Right ventricle myocardium inferior (tissue), 1 donor: Measurements from ENCODE around the gene EFCAB12. TPM values are rescaled to one million over a fixed set of nuclear protein-coding genes. Genes with fewer than 3 reads are reported as not detected.

Source experiments
- ATAC-seq: fragments of 200-7000 bp; cut with Tn5 transposase; one replicate; pipeline ENCODE4 v1.9.1; 2020; ENCODE audit warnings: mild to moderate bottlenecking, moderate library complexity
- DNase-seq: peaks from one replicate; pipeline ENCODE4 v3.0.0; 2021; ENCODE audit errors: missing footprints
- intact Hi-C: fragments of 100-400 bp; cut with DNase I; formaldehyde crosslinking; loops from one replicate; pipeline ENCODE4 v1.11.0; 2022
- total RNA-seq: library from RNA; stranded (reverse); fragmentation: NEBNext Ultra II Directional; extraction: Animal tissue kit (Norgen Biotek cat#: 25700); gene quantifications from one replicate; pipeline ENCODE4 v1.2.1, GENCODE V29; 2021
- donor health status: DM: no; HTN: yes; CAD: no; lungs with severe emphysema.

EFCAB12 gene
- total RNA-seq, 1 donor from 2014 or later, result not detected

GRCh38 chr3:129448186-129448895 is 19.9 kb upstream of the EFCAB12 start:
- intact Hi-C loops, result no loop called here
- DNase-seq, result no peak
- no peak for ATAC-seq

GRCh38 chr3:129446926-129447325 is 18.5 kb upstream of the EFCAB12 start:
- intact Hi-C loops, result no loop called here
- no peak for ATAC-seq
- no peak for DNase-seq

- DNase-seq (no peak), ATAC-seq (no peak)
- intact Hi-C loops, result no loop called here
Observed at GRCh38 chr3:129445471-129445870, 17.0 kb upstream of the EFCAB12 start.

DNA sequence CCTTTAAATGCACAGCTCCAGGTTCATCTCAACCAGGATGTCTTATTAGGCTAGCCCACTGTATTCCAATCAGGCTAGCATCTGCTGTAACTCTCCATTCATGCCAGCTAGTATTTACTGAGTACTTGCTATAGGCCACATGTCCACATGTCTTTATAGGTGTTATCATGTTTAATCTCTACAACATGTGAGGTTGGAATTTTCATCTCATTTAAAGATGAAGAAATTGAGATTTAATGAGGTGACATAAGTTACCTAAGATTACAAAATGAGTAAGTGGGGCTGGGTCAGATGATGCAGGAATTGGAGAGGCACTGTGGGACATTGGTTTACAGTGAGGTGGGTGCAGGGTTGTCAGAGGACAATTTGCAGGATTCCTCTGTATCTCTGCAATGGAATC is 14.5 kb upstream of the EFCAB12 start:
- ATAC-seq (no peak), DNase-seq (no peak)
- intact Hi-C loops, result loop anchor here (5.0 kb wide), 2 partner anchors 39 to 184 kb away; no protein-coding TSS in a partner anchor

DNA sequence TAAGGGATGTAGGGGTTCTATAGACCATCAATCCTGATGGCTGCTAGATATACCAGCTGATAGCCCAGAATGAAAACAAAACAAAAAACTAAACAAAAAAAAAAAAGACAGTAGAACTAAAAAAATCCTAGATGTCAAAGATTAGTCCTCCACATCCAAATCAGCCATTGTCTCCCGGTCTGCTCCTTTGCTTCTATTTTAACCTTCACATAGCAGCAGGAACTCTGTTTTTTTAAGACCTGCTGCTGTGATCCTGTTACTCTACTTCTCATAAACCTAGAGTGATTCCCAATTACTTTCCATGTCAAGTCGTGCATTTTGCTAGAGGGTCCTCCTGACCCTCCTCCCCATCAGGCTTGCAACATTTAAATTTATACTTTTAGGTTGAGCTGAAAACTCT is 14.1 kb upstream of the EFCAB12 start:
- intact Hi-C loops, result loop anchor here (5.0 kb wide), 2 partner anchors 40 to 185 kb away; no protein-coding TSS in a partner anchor
- DNase-seq (no peak), ATAC-seq (no peak)

- no peak for ATAC-seq
- DNase-seq, result no peak
- intact Hi-C loops, result loop anchor here (5.0 kb wide), 2 partner anchors 41 to 186 kb away; no protein-coding TSS in a partner anchor
Observed at GRCh38 chr3:129441782-129442181, 13.3 kb upstream of the EFCAB12 start.

GRCh38 chr3:129441215-129441614 is 12.8 kb upstream of the EFCAB12 start:
- intact Hi-C loops, result loop anchor here (5.0 kb wide), 2 partner anchors 41 to 186 kb away; no protein-coding TSS in a partner anchor
- ATAC-seq (no peak), DNase-seq (no peak)

DNA sequence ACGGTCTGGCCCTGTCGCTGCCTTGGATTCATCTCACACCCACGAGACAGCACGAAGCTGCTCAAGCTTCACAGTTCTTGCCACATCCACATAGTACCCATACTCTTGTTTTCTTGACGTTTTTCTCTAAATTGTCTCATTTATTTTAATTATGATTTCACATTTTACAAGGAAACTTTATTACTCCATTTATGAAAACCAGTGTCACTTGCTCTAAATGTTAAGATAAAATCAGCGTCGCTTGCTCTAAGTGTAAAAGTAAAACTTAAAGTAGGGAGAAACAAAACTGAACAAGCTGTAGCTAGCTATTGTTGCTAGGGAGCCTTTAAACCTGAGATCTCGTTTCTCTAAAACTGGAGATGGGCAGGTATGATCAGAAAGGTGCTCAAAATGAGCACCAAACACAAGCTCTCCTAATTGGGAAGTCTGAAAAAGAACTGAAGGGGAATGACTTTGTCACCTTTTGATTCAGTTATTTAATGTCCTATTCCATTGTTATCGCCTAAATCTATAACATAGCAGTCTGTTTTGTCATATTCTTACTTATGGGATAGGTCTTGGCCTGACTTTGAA is 12.3 kb upstream of the EFCAB12 start:
- intact Hi-C loops, result loop anchor here (5.0 kb wide), 2 partner anchors 42 to 187 kb away; no protein-coding TSS in a partner anchor
- ATAC-seq (no peak), DNase-seq (no peak)

GRCh38 chr3:129439817-129440617 is 11.6 kb upstream of the EFCAB12 start, which contains the start of the genes IFT122 and MBD4:
Gene IFT122, plus strand, starts transcription at chr3:129440224. Its CDS starts 107 bp downstream, at chr3:129440331.
Gene MBD4, minus strand, starts transcription at chr3:129439948. Its CDS starts 115 bp downstream, at chr3:129439833.
- DNase-seq (peak; percentile 99), ATAC-seq (peak; percentile 95)
- intact Hi-C loops, result loop anchor here (5.0 kb wide), 2 partner anchors 42 to 187 kb away; no protein-coding TSS in a partner anchor

DNA sequence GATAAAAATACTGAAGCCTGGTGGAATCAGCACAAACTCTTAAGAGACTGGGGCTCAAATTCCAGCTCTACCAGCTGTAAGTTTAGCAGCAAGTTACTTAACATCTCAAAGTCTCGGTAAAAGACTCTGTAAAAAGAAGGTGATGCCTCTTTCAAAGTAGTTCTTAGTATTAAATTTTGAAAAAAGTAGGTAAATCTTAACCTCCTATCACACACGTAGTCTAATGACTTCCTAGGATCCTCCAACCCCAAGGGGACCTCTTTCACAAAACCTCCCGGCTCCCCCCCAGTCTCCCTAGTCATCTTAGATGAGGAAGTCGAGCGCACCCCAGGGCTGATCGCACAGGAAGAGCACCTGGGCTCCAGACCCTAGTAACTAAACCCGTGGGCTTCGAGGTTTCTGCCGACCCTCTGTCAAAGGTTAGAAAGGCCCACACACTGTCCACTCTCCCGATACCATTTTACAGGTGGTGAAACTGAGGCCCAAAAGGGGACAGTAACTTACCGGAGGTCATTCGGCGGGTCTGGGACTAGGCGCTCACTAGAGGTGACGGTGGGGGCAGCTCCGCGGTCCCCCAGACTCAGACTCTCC is 10.9 kb upstream of the EFCAB12 start:
- DNase-seq (peak; percentile 76), ATAC-seq (peak; percentile 1)
- intact Hi-C loops, result no loop called here

DNA sequence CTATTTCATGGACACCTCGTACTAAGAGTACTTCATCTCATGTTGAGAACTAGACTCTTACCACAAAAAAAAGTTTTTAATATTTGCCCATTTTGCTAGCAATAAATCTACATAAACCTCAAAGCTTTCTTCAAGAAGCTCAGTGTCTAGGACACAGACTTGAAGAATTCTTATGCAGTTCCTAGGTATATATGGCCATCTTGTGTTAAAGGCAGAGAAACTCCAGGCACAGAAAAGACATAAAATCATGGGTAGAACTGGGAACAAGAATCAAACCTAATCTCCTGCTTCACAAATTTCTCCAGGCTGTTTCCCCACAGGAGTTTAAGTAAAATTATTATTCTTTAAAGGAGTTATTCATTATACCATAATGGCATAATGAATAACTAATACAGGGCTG is 6.9 kb upstream of the EFCAB12 start:
- DNase-seq (no peak), ATAC-seq (no peak)
- intact Hi-C loops, result no loop called here

DNA sequence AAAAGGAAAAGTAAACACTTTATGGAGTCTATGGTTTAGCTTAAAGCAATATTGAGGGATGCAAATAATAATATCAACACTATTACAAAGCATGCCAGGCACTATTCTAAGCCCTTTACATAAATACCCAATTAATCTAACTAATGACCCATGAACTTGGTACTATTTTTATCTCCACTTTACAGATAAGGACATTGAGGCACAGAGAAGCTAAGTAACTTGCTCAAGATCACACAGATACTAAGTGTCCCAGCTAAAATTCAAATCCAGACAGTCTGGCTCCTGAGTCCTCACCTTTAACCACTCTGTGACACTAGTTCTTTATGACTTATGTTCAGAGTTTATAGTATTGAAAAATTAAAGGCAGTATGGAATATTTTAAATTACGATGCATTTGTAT is 5.7 kb upstream of the EFCAB12 start:
- DNase-seq (no peak), ATAC-seq (no peak)
- intact Hi-C loops, result no loop called here

DNA sequence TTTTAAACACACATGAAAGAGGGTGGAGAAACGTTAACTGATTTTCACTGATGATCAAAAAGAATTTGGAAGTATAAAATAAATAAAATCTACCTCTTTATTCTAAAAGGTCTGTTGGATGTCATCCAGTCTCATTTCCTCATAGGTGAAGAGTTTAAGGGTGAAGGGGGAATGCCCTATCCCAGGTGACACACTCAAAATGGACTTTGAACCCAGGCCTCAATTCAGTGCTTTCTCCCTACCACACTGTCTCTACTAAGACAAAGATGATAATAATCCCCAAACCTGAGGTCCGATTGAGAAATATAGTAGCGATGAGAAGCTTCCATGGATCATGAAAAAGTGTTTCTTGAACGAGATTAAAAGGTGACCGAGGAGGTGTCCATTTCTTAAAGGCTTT is 5.1 kb upstream of the EFCAB12 start:
- ATAC-seq (no peak), DNase-seq (no peak)
- intact Hi-C loops, result no loop called here

- DNase-seq (no peak), ATAC-seq (no peak)
- intact Hi-C loops, result no loop called here
Observed at GRCh38 chr3:129432671-129433070, 4.2 kb upstream of the EFCAB12 start.

DNA sequence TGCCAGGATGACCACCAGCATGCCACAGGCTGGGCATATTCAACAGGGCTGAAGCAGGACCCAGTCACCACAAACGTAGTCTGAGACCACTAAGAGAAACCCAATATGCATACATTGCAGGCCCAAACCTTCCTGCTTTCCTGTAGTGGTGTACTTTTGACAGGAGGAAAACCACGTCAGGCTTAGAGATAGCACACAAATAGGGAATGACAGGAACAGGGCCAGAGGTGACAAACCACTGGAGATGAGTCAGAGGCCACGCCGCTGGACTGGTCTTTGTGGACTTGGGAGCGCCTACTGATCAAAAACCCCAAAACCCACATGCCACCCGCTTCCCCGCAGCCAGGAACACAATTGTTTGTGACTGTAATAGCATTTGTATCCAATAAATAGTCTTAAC is 3.6 kb upstream of the EFCAB12 start:
- no peak for DNase-seq
- ATAC-seq, result no peak
- intact Hi-C loops, result no loop called here

DNA sequence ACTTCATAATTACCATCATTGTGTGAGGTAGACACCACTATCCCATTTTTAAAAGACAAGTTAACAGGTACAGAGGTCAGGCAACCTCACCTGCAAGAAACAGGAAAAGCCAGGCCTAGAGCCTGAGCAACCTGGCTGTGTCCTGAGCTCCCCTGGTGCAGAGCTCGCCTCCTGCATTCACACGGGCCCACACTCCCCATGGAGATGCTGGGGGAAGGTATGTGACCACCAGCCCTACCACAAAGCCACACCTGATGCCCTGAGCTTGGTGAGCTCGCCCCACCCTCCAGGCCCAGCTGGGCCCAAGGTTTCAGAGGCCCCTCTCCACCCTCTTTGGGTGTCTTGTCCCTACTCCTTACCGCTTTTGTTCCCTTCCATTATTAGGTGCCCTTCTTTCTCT is 1.2 kb upstream of the EFCAB12 start:
- ATAC-seq, result no peak
- intact Hi-C loops, result no loop called here
- no peak for DNase-seq

GRCh38 chr3:129429080-129429451 is 630 bp upstream of the EFCAB12 start:
- DNase-seq (no peak), ATAC-seq (no peak)
- intact Hi-C loops, result no loop called here

DNA sequence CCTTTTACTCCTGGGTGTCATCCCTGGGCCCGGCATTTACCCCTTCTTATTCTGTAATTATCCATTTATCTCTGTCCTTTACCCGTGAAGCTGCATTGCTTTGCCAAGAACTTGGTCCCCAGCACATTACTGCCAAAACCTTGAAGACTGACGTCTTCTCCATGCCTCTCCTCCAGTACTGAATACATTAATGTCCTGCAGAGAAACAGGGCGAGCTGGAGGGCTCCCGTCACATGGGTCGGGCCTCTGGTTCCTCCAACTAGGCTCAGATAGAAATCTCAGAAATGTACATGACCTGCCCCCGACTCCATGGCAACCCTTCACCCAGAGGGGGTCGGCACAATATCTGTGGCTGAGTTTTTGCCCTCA is 445 bp downstream of the EFCAB12 start:
- intact Hi-C loops, result no loop called here
- no peak for DNase-seq
- no peak for ATAC-seq

DNA sequence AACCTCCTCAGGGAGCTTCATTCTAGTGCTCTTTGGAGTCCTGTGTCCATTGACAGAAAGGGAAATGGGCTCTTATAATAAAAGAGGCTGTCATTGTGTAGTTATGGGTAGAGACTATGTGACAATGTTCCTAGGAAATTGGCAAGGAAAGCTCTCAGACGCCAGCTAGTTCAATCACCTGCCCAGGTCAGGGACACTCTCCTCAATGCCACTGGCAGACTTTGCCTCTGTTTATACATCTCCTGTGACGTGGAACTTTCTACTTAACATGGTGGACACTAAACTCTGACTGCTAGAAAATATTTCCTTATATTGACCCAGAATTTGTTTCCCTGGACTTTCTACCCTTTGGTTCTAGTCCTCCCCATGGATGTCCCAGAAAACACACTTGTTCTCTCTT is 2.8 kb downstream of the EFCAB12 start:
- intact Hi-C loops, result no loop called here
- DNase-seq (no peak), ATAC-seq (no peak)
